ENCODE data around the gene KIF26B. TPM values are rescaled to one million over a fixed set of nuclear protein-coding genes. Genes with fewer than 3 reads are reported as not detected.

Gene KIF26B
- total RNA-seq, 1 donor from 2014 or later, result 1.1 TPM

GRCh38 chr1:245365095-245366020 lies 210.6 kb downstream of the KIF26B start:
- DNase-seq (ENCODE audit: low spot score), result peak; percentile 29
- intact Hi-C loops (cut with DNase I), result no loop called here

- DNase-seq (ENCODE audit: low spot score), result no peak
- intact Hi-C loops (cut with DNase I), result no loop called here
Measured at GRCh38 chr1:245366886-245367285, 212.1 kb downstream of the KIF26B start.

- DNase-seq (ENCODE audit: low spot score), result peak; percentile 56
- intact Hi-C loops (cut with DNase I), result no loop called here
Measured at GRCh38 chr1:245370175-245370825, 215.5 kb downstream of the KIF26B start.

- peak; percentile 67 for DNase-seq (ENCODE audit: low spot score)
- intact Hi-C loops (cut with DNase I), result no loop called here
Measured at GRCh38 chr1:245370905-245371581, 216.3 kb downstream of the KIF26B start.

- intact Hi-C loops (cut with DNase I), result no loop called here
Measured at GRCh38 chr1:245373131-245373530, 218.3 kb downstream of the KIF26B start.

GRCh38 chr1:245375789-245376460 lies 221.1 kb downstream of the KIF26B start:
- DNase-seq (ENCODE audit: low spot score), result peak; percentile 19
- intact Hi-C loops (cut with DNase I), result no loop called here

More at GRCh38 chr1:245373131-245373530, 218.3 kb downstream of the KIF26B start:
- no peak for DNase-seq (ENCODE audit: low spot score)

- no peak for DNase-seq (ENCODE audit: low spot score)
- intact Hi-C loops (cut with DNase I), result no loop called here
Measured at GRCh38 chr1:245377854-245378253, 223.1 kb downstream of the KIF26B start.

GRCh38 chr1:245378311-245378722 lies 223.5 kb downstream of the KIF26B start:
- DNase-seq (ENCODE audit: low spot score), result peak; percentile 68
- intact Hi-C loops (cut with DNase I), result no loop called here

- intact Hi-C loops (cut with DNase I), result no loop called here
- DNase-seq (ENCODE audit: low spot score), result peak; percentile 7
Measured at GRCh38 chr1:245378745-245379144, 224.0 kb downstream of the KIF26B start.

GRCh38 chr1:245380790-245381535 lies 226.2 kb downstream of the KIF26B start:
- peak; percentile 12 for DNase-seq (ENCODE audit: low spot score)
- intact Hi-C loops (cut with DNase I), result loop anchor here (2.0 kb wide), 1 partner anchor 224 kb away; no protein-coding TSS in a partner anchor

GRCh38 chr1:245382981-245383380 lies 228.2 kb downstream of the KIF26B start:
- intact Hi-C loops (cut with DNase I), result no loop called here
- peak; percentile 29 for DNase-seq (ENCODE audit: low spot score)

- DNase-seq (ENCODE audit: low spot score), result peak; percentile 33
- intact Hi-C loops (cut with DNase I), result no loop called here
Measured at GRCh38 chr1:245383396-245384330, 228.9 kb downstream of the KIF26B start.

- intact Hi-C loops (cut with DNase I), result no loop called here
- peak; percentile 15 for DNase-seq (ENCODE audit: low spot score)
Measured at GRCh38 chr1:245386297-245386971, 231.6 kb downstream of the KIF26B start.

GRCh38 chr1:245388687-245389086 lies 233.9 kb downstream of the KIF26B start:
- intact Hi-C loops (cut with DNase I), result no loop called here
- DNase-seq (ENCODE audit: low spot score), result peak; percentile 59

- no peak for DNase-seq (ENCODE audit: low spot score)
- intact Hi-C loops (cut with DNase I), result no loop called here
Measured at GRCh38 chr1:245389873-245390272, 235.1 kb downstream of the KIF26B start.

GRCh38 chr1:245390975-245391374 lies 236.2 kb downstream of the KIF26B start:
- no peak for DNase-seq (ENCODE audit: low spot score)
- intact Hi-C loops (cut with DNase I), result no loop called here

- intact Hi-C loops (cut with DNase I), result no loop called here
Measured at GRCh38 chr1:245393694-245394093, 238.9 kb downstream of the KIF26B start.

More at GRCh38 chr1:245393694-245394093, 238.9 kb downstream of the KIF26B start:
- DNase-seq (ENCODE audit: low spot score), result no peak

All from cardiac septum (tissue), 1 donor.